ENCODE measurements around the gene MIDN. TPM values are rescaled to one million over a fixed set of nuclear protein-coding genes. Genes with fewer than 3 reads are reported as not detected.

MIDN gene
- total RNA-seq, 4 donors from 2014 or later: 12.4 to 65.0 (median 40.4) TPM

GRCh38 chr19:1308718-1309117, 60.3 kb downstream of the MIDN start:
- WGBS, 2 donors: 51 to 58% methylated on average over 11 of the region's 11 CpGs
- H3K4me3 ChIP-seq: no peak overlapping the region
- H3K4me1 ChIP-seq: peaks cover 0 to 7% (median 6%) of the 10 kb centered on the region in 3 donors
- H3K27ac ChIP-seq: no peak overlapping the region
- H3K27me3 ChIP-seq: peaks cover 0 to 49% (median 0%) of the 10 kb centered on the region in 4 donors
- DNase-seq: no peak
- TF ChIP-seq POLR2A (IDR thresholded peaks at IDR 0.05) (no peak), CTCF (IDR thresholded peaks at IDR 0.05) (no peak)
- no peaks in the 10 kb centered on the region for H3K9me3 ChIP-seq
- no peaks in the 10 kb centered on the region for H3K36me3 ChIP-seq
- intact Hi-C loops (cut with DNase I): no loop called here

Other genes with a start within 250 kb of the MIDN start
- gene GRIN3B, start 248.2 kb upstream of the MIDN start, total RNA-seq: not detected
- gene TMEM259, start 227.5 kb upstream of the MIDN start, total RNA-seq: 100 to 1,000 TPM; 101 to 182 (median 146) TPM
- not detected for gene RNU6-2, start 227.1 kb upstream of the MIDN start, total RNA-seq
- 100 to 1,000 TPM in 2 of 4 donors, 10 to 100 TPM in 2; 79.0 to 125 (median 105) TPM for gene CNN2, start 222.0 kb upstream of the MIDN start, total RNA-seq
- 10 to 100 TPM; 12.6 to 24.4 (median 18.7) TPM for gene ABCA7, start 208.5 kb upstream of the MIDN start, total RNA-seq
- gene ARHGAP45, start 181.4 kb upstream of the MIDN start, total RNA-seq: 10 to 100 TPM in 3 of 4 donors, 1 to 10 TPM in 1; 8.2 to 39.3 (median 12.5) TPM
- gene POLR2E, start 153.2 kb upstream of the MIDN start, total RNA-seq: 100 to 1,000 TPM; 113 to 198 (median 166) TPM
- gene GPX4, start 144.6 kb upstream of the MIDN start, total RNA-seq: 100 to 1,000 TPM; 108 to 405 (median 244) TPM
- gene SBNO2, start 74.3 kb upstream of the MIDN start, total RNA-seq: 10 to 100 TPM; 31.3 to 84.3 (median 68.3) TPM
- 10 to 100 TPM; 59.3 to 68.5 (median 61.6) TPM for gene STK11, start 42.8 kb upstream of the MIDN start, total RNA-seq
- 1 to 10 TPM in 3 of 4 donors, under 1 TPM in 1; 0.38 to 1.6 (median 1.2) TPM for gene CBARP, start 10.6 kb upstream of the MIDN start, total RNA-seq
- gene ATP5F1D, start 6.8 kb upstream of the MIDN start, total RNA-seq: 100 to 1,000 TPM in 3 of 4 donors, 10 to 100 TPM in 1; 83.4 to 171 (median 132) TPM
- 100 to 1,000 TPM; 116 to 415 (median 238) TPM for gene CIRBP, start 20.7 kb downstream of the MIDN start, total RNA-seq
- 10 to 100 TPM; 31.5 to 69.8 (median 50.5) TPM for gene FAM174C, start 26.9 kb downstream of the MIDN start, total RNA-seq
- gene EFNA2, start 37.3 kb downstream of the MIDN start, total RNA-seq: not detected
- gene NDUFS7, start 135.3 kb downstream of the MIDN start, total RNA-seq: 100 to 1,000 TPM; 124 to 191 (median 165) TPM
- gene GAMT, start 153.0 kb downstream of the MIDN start, total RNA-seq: 10 to 100 TPM in 3 of 4 donors, 1 to 10 TPM in 1; 2.4 to 40.0 (median 13.1) TPM
- 10 to 100 TPM; 60.2 to 76.0 (median 69.0) TPM for gene DAZAP1, start 159.0 kb downstream of the MIDN start, total RNA-seq
- 1,000 to 10,000 TPM; 2,502 to 3,774 (median 3,129) TPM for gene RPS15, start 189.8 kb downstream of the MIDN start, total RNA-seq
- under 1 TPM in 1 of 4 donors, not detected in 3; under 0.01 TPM for gene APC2, start 201.5 kb downstream of the MIDN start, total RNA-seq
- gene C19orf25, start 230.6 kb downstream of the MIDN start, total RNA-seq: 10 to 100 TPM; 17.8 to 24.5 (median 23.0) TPM
- 1 to 10 TPM in 2 of 4 donors, under 1 TPM in 2; 0.35 to 5.5 (median 1.1) TPM for gene PCSK4, start 241.8 kb downstream of the MIDN start, total RNA-seq
- 10 to 100 TPM in 2 of 4 donors, 1 to 10 TPM in 2; 5.7 to 13.8 (median 9.4) TPM for gene REEP6, start 242.6 kb downstream of the MIDN start, total RNA-seq